ENCODE results near the gene AKNAD1.
A peak's percentile ranks its signal among the peaks of the same experiment; 100 is the strongest.
"Not testable (repeated sequence)": the region's sequence is repeated elsewhere in the genome, so short reads cannot be mapped to it uniquely, and the experiment has no call there.

AKNAD1 gene

DNA sequence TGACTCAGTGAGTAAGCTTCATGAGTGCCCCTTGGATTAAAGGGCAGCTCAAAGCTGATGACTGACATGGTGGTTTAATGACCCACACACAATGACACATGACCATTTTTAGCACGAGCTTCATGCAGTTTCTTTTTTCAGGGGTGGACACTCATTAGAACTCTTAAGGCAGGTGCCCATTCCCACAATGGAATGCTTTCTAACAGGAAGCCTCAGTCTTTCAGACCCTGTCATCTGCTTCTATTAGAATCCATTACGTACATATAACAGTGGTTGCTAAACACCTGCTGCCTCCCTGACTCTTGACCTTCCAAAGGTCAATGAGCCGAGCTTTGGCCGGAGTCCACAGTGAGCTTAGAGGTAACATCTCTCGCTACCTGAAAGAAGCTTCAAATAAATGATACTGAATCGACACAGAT, 27.4 kb downstream of the AKNAD1 start:
- DNase-seq, result no peak

- peak; percentile 50 for DNase-seq
These were observed 28.6 kb downstream of the AKNAD1 start for GRCh38 chr1:108828074-108828961.

GRCh38 chr1:108826081-108826635, 30.7 kb downstream of the AKNAD1 start:
- DNase-seq, result no peak

DNA sequence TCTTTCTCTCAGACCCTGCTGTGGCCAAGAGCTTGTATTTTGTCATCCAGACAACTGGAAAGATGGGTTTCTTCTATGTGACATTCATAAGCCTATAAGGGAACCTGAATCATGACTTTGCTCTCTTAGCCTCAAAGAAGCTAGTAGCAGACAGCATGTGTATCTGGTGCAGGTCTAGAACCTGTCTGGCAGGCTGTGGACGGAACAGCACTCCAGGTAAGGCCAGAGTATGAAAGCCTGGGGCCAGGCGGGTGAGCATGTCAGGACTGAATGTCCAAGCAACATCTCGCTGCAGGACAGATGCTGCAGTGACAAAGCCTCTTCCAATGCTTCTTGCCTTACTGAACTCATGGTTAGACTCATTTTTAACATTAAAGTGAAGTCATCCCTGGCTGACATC, 32.8 kb downstream of the AKNAD1 start:
- DNase-seq, result no peak

GRCh38 chr1:108823632-108824031, 33.3 kb downstream of the AKNAD1 start:
- DNase-seq, result no peak

DNA sequence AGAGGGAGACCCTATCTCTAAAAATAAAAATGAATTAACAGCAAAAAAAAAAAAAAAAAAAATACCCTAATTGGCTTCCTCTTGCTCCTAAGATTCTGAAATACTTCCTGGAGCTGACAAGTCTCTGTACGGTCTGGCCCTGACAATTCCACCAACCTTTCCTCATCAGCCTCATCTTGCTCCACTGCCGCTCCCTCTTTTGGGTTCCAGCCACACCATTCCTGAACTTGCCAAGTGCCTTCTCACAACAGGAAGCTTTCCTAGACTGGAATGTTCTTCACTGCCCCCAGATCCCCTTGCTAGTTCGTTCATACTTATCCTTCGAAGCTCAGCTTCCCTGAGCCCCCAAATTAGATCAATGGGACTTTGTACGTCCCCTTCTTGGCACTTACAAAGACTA, 37.0 kb downstream of the AKNAD1 start:
- no peak for DNase-seq

- DNase-seq, result no peak
These were observed 39.1 kb downstream of the AKNAD1 start for GRCh38 chr1:108817811-108818210.

DNA sequence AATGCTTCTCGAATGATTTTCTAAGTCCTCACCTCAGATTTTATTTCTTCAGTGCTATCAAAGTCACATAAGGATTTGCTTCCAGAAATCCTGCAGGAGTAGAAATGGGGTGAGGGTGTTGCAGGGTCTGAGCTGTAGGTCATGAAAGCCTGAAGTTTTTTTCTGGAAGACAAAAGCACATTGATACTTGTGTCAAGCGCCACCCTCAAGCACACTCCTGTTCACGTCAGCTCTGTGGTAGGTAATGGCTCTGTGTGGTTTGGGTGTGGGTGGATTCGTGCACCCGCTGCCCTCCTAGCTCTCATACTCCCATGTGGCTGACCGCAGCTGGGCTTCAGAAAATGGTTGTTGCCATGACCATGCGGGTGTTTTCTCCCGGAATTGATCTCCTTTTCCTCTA, 39.9 kb downstream of the AKNAD1 start:
- DNase-seq, result no peak

DNA sequence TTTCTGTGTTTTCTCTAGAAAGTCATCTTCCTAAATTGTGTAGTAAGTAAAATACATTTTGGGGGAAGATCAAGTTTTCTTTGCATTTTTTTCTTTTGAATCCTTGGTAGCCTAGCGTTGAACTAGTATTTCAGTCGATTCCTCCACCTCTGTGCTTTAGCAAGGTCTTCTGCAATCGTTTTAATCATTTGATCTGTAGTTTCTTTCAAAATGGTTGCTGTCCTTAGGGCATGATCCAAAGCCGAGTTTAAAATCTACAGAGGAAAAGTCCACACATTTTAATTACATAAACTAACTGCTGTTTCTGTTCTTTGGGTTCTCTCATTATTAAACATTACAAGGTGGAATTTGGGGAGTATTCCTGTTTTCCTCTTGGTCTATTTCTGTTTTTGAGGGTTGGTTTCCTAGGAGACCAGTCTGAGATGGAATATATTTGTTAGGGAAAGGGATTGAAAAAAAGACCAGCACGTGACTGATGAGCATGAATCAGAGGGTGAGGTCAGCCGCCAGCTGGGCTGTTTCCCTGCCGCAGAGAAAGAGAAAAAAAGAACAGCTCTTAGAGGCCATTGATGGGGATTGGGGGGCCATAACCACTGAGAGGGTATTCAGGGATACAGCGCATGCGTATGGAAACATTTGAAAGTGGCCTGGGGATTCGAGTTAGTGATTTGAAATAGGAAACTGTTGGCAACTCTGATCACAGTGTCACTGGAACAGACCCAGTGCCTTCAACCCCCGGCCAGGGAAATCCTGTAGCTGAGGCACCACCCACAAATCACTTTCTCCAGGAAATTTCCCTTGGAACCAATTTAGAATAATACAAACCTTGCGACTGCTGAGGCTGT, 40.6 kb downstream of the AKNAD1 start:
- DNase-seq, result no peak

DNA sequence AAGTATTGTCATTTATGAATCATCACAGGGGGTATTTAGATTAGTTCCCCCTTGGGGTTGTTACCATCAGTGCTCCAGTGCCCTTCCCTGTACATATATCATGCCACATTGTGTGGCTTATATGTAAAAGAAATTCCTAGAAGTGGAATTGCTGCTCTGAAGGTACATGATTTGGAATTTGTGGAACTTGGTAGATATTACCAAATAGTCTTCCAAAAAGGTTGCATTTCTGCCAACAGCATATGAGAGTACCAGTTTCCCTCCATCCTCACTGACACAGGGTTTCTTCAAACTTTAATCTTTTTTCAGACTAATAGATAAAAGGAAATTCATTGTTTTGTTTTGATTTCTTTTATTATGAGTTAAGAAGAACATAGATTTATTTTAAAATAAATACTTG, 41.3 kb downstream of the AKNAD1 start:
- DNase-seq, result no peak

DNA sequence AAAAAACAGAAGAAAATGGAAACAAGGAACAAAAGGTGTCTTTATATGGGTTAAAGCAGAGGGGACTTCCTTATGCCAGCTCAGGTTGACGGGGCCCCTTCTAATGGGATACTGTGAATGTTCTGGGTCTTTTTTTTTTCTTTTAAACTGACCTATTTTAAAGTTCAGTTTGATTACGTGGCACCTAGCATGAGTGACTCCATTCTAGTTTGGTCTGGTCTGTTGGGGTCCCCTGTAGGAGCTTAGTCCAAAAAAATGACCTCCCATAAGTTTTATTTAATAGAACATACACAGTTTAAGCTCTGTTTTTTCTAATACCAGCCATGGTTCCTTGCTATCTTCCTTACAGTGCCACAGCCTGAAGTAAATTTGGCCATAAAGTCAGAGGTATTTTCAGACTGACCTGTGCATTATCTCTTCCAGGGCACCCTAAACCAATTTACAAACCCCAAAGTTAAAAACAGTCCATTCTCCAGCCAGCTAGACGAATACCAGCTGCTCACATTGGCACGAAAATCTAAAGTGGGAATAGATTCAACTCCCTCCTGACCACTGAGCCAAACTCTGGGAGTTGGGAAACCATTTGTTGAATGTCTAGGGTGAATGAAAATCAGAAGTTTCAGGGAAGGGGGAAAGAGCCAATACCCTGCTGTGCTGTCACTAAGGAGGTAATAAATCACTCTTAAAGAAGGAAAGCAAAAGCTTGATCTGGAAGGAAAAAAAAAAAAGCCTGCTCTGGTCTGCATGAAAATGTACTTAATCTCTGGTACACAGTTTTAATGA, 42.4 kb downstream of the AKNAD1 start:
- no peak for DNase-seq

DNA sequence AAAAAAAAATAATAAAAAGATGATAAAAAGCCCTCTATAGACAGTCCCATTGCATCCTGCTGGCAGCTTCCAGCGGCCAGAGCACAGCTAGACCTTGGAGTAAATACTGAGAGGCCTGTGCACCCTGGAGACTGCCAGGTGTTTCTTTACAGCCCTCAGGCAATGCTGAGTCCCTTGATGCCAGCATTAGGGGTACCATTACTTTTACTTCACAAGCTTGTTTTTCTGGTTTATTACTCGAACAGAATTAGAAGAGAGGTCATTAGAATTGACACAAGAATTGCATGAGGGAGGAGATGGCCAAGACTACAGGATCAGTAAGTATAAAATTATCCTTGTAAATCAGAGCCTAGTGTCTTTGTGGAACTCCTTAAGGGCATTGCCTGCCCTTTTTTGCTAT, 43.6 kb downstream of the AKNAD1 start:
- DNase-seq, result no peak

DNA sequence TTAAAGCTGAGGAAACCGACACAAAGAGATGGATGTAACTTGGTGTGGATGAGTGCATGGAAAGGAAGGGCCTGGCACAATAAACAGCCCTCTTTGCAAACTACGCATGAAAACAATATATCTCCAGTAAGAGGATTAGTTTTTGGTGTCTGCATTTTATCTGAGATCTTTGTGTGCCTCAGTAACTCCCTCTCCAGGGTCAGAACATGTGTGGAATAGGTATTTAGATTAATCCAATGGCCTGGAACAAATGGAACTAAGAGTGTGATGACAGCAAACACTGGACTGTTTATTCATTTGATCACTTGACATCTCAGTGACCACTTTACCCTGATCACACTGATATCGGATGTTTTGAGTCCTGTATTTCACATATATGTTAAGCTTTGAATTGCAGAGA, 45.3 kb downstream of the AKNAD1 start:
- DNase-seq, result no peak

DNA sequence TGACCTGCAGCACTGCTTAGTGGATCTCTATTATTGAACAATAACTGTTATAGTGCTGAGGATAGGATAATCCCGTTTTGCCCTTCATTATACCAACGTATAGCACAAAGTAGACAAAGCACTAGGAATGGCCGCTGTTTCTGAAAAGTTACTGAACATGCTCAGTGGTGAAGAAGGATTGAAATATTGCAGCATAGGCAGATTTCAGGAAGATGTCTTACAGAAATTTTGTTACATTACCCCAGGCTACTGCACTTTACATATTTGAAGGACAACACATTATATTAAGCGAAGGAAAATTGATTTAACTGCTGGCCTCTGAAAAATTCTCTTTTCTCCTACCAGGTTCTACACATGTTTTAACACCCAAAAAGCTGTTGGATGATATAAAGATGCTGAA, 48.5 kb downstream of the AKNAD1 start:
- no peak for DNase-seq

DNA sequence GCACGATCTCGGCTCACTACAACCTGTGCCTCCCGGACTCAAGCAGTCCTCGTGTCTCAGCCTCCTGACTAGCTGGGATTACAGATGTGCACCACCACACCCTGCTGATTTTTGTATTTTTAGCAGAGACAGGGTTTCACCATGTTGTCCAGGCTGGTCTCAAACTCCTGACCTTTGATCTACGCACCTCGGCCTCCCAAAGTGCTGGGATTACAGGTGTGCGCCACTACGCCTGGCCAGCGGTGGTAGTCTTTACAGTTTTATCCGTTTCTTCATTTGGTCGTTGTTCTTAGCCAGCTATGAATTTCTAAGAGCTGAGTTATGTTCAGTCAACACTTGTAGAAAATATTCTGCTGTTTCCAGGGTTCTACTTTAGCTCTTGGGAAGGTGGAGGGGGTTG, 53.3 kb downstream of the AKNAD1 start:
- no peak for DNase-seq

GRCh38 chr1:108801101-108801500, 55.8 kb downstream of the AKNAD1 start:
- DNase-seq, result no peak

DNA sequence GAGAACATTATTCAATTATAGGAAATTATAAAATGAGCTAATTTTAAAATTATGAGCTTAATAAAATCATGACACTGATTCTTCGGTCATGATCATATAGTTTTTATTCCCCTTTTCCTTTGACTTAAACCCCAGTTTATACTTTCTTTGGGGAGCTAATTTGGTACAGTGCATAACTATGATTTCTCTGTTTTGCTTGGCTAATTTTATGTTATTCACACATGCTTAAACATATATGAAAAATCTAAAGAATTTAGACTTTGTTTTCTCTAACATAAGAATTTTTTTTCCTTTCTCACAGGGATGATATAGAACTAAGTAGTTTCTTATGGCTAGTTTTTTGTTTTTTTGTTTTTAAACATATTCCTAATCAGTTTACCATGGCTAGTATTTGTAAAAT, 57.9 kb downstream of the AKNAD1 start:
- no peak for DNase-seq

DNA sequence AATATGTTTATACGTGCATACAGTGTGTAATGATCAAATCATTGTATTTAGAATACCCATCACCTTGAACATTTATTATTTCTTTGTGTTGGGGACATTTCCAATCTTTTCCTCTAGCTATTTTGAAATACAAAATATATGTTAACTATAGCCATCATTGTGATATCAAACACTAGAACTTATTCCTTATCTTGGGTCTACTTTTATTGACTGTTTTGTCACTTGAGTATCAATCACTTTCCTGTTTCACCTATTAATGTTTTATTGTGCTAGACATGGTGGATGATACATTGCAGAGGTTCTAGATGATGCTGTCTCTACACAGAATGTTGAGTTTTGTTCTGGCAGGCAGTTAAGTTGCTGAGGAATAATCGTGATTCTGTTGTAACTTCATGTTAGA, 64.5 kb downstream of the AKNAD1 start:
- no peak for DNase-seq

- DNase-seq, result no peak
These were observed 65.1 kb downstream of the AKNAD1 start for GRCh38 chr1:108791790-108792189.

DNA sequence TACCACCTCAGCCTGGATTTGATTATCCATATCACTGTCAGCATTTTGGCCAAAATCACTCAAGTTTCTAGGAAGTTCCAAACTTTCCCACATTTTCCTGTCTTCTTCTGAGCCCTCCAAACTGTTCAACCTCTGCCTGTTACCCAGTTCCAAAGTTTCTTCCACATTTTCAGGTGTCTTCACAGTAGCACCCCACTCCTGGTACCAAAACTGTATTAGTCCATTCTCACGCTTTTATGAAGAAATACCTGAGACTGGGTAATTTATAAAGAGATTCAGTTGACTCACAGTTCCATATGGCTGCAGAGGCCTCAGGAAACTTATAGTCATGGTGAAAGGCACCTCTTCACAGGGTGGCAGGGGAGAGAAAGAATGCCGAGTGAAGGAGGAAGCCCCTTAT, 71.0 kb downstream of the AKNAD1 start:
- no peak for DNase-seq

GRCh38 chr1:108785264-108785663, 71.6 kb downstream of the AKNAD1 start:
- DNase-seq, result no peak

DNA sequence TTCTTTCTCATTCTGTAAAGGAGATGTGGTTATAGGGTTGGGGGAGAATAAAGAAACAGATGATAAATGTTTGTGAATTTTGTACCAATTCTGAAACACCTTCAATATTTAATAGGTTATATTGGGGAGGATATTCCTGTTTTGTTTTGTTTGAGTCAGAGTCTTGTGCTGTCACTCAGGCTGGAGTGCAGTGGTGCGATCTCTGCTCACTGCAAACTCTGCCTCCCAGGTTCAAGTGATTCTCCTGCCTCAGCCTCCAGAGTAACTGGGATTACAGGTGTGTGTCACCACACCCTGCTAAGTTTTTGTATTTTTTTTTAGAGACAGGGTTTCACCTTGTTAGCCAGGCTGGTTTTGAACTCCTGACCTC, 75.3 kb downstream of the AKNAD1 start:
- DNase-seq, result not testable (repeated sequence)

GRCh38 chr1:108780937-108781574, 75.8 kb downstream of the AKNAD1 start:
- DNase-seq, result no peak

Data from NCI-H526 treated with DMSO at 0.1 percent for 48 hours (cell line).